Measurements from ENCODE around the gene NTHL1.

NTHL1 gene

DNA sequence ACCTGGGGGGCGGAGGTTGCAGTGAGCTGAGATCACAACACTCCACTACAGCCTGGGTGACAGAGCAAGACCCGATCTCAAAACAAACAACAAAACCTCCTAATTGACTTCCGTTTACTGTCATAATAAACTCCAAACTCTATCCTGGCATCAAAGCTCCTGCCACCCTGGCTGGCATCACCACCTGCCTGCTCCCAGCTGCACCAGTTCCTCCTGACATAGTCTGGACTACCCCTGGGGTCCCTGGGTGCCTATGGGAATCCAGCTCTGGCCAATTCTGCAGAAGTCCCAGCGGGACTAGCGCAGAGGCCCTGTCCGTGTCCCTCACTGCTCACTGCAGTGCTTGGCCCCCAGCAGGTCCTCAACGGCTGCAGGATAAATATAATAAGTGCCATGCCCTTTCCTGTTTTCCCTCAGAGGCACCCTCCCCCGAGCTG, 723 bp downstream of the NTHL1 start:
- ATAC-seq (ENCODE audit: insufficient read depth, low read depth) (no peak; the same call in 2 of the 3 replicates), DNase-seq (no peak)
- Histone ChIP-seq H3K9me3 (ENCODE audit: insufficient read depth, low read length, severe bottlenecking) (no peaks in the 10 kb centered on the region), H2AFZ (ENCODE audit: low read depth, low read length) (peak overlapping the region; percentile 94), H3K36me3 (ENCODE audit: insufficient read depth, low read length) (peaks cover 46% of the 10 kb centered on the region), H3K4me1 (ENCODE audit: insufficient read depth, low read length) (peaks cover 31% of the 10 kb centered on the region), H3K27me3 (ENCODE audit: insufficient read depth, low read length, poor library complexity) (no peaks in the 10 kb centered on the region), H3K9ac (ENCODE audit: low read depth, low read length) (peak overlapping the region; percentile 77), H3K79me2 (ENCODE audit: insufficient read depth, low read length) (peaks cover 36% of the 10 kb centered on the region), H3K4me2 (ENCODE audit: insufficient read depth, low read length) (peak overlapping the region; percentile 78), H4K20me1 (ENCODE audit: insufficient read depth, low read length) (0 out of 2 replicates have a peak, but pooled peaks cover 2% of the 10 kb centered on the region), H3K4me3 (ENCODE audit: low read depth in 1 of 2, low read length in 2 of 2) (peak overlapping the region; percentile 66 to 96), H3K27ac (ENCODE audit: low read length) (peak overlapping the region; percentile 72)
- no peak for TF ChIP-seq CTCF (IDR thresholded peaks at IDR 0.05; ENCODE audit: borderline replicate concordance, extremely low read depth, low read length, poor library complexity, severe bottlenecking)
- TF ChIP-seq EZH2 (IDR thresholded peaks at IDR 0.05; ENCODE audit: borderline replicate concordance, low read depth, low read length, severe bottlenecking) = no peak

DNA sequence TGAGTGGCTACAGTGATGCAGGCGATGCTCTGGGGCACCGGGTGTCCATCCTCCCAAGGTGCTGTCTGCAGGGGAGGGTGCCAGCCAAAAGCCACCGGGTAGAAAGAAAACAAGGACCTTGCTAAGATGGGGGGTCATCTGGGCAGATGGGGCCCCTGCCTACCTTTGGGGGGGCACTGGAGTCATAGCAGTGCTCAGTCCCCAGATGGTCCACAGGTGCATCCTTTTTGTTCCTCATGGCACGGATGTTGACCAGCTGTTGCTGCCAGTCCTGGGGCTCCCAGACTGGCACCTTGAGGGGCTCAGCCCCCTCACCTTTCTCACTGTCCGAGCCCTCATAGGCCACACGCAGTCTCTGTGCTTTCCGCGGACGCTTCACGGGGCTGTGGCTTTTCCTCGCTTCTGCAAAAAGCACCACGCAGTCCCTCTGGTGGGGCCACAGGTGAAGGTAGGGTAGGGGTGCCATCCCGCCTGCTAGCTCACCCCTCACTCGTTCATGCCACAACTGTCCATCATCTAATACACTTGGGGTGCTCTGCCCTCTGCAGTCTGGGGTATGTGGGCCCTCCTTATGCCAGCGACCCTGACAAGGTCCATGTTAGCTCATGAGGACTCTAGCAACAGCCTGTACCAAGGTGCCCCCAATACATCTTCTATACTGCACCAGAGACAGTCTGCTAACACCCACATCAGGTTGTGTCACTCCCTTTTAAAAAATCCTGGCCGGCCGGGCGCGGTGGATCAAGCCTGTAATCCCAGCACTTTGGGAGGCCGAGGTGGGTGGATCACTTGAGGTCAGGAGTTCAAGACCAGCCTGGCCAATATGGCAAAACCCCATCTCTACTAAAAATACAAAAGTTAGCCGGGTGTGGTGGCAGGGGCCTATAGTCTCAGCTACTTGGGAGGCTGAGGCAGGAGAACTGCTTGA, 1.4 kb downstream of the NTHL1 start:
- no peak overlapping the region; the same call in 1 of the 2 replicates for H3K27ac ChIP-seq (ENCODE audit: low read length)
- H3K27me3 ChIP-seq (ENCODE audit: insufficient read depth, low read length, poor library complexity) = no peaks in the 10 kb centered on the region
- no peak for DNase-seq
- H4K20me1 ChIP-seq (ENCODE audit: insufficient read depth, low read length) = 0 out of 2 replicates have a peak, but pooled peaks cover 2% of the 10 kb centered on the region
- H3K79me2 ChIP-seq (ENCODE audit: insufficient read depth, low read length) = peaks cover 36% of the 10 kb centered on the region
- peaks cover 41% of the 10 kb centered on the region for H3K36me3 ChIP-seq (ENCODE audit: insufficient read depth, low read length)
- H3K9ac ChIP-seq (ENCODE audit: low read depth, low read length) = peak overlapping the region; percentile 77
- TF ChIP-seq EZH2 (IDR thresholded peaks at IDR 0.05; ENCODE audit: borderline replicate concordance, low read depth, low read length, severe bottlenecking) (no peak), CTCF (IDR thresholded peaks at IDR 0.05; ENCODE audit: borderline replicate concordance, extremely low read depth, low read length, poor library complexity, severe bottlenecking) (no peak)
- peak overlapping the region; percentile 78 for H3K4me2 ChIP-seq (ENCODE audit: insufficient read depth, low read length)
- no peak for ATAC-seq (ENCODE audit: insufficient read depth, low read depth)
- H3K9me3 ChIP-seq (ENCODE audit: insufficient read depth, low read length, severe bottlenecking) = no peaks in the 10 kb centered on the region
- no peak overlapping the region; the same call in 1 of the 2 replicates for H2AFZ ChIP-seq (ENCODE audit: low read depth, low read length)
- H3K4me3 ChIP-seq (ENCODE audit: low read depth in 1 of 2, low read length in 2 of 2) = peak overlapping the region in 1 of 2 experiments; percentile 66; a peak in 2 of 4 replicates
- H3K4me1 ChIP-seq (ENCODE audit: insufficient read depth, low read length) = peaks cover 31% of the 10 kb centered on the region

GRCh38 chr16:2044541-2044940, 3.1 kb downstream of the NTHL1 start:
- Histone ChIP-seq H3K27me3 (ENCODE audit: insufficient read depth, low read length, poor library complexity) (no peaks in the 10 kb centered on the region), H2AFZ (ENCODE audit: low read depth, low read length) (no peak overlapping the region), H3K9ac (ENCODE audit: low read depth, low read length) (no peak overlapping the region), H3K27ac (ENCODE audit: low read length) (no peak overlapping the region), H3K4me3 (ENCODE audit: low read depth in 1 of 2, low read length in 2 of 2) (no peak overlapping the region), H3K36me3 (ENCODE audit: insufficient read depth, low read length) (peaks cover 30% of the 10 kb centered on the region), H3K79me2 (ENCODE audit: insufficient read depth, low read length) (peaks cover 35% of the 10 kb centered on the region), H3K4me1 (ENCODE audit: insufficient read depth, low read length) (peaks cover 29% of the 10 kb centered on the region), H3K4me2 (ENCODE audit: insufficient read depth, low read length) (no peak overlapping the region), H3K9me3 (ENCODE audit: insufficient read depth, low read length, severe bottlenecking) (no peaks in the 10 kb centered on the region), H4K20me1 (ENCODE audit: insufficient read depth, low read length) (0 out of 2 replicates have a peak, but pooled peaks cover 2% of the 10 kb centered on the region)
- TF ChIP-seq CTCF (IDR thresholded peaks at IDR 0.05; ENCODE audit: borderline replicate concordance, extremely low read depth, low read length, poor library complexity, severe bottlenecking) (no peak), EZH2 (IDR thresholded peaks at IDR 0.05; ENCODE audit: borderline replicate concordance, low read depth, low read length, severe bottlenecking) (no peak)
- ATAC-seq (ENCODE audit: insufficient read depth, low read depth) (no peak), DNase-seq (no peak)

All from DND-41 (cell line).